D721Med (cell line): ENCODE measurements around the gene JMJD8.
"Not testable (repeated sequence)": the region's sequence is repeated elsewhere in the genome, so short reads cannot be mapped to it uniquely, and the experiment has no call there.

Experiments used
- DNase-seq: peaks from one replicate; pipeline ENCODE4 v3.0.0; 2011; ENCODE audit warnings: low spot score; ENCODE audit not compliant: insufficient read length
- FAIRE-seq: peaks from 2 replicates; lab custom pipeline; 2011; peaks lifted over from hg19 to GRCh38; lab: Jason Lieb, UNC
- CTCF ChIP-seq: IDR thresholded peaks from 2 replicates; pipeline ENCODE4 v1.5.1; 2012; ENCODE audit warnings: mild to moderate bottlenecking, control low read depth; ENCODE audit not compliant: insufficient read depth; ENCODE audit errors: missing control alignments

The JMJD8 gene

GRCh38 chr16:693766-694165, 9.6 kb upstream of the JMJD8 start:
- no peak for DNase-seq
- TF ChIP-seq CTCF = no peak
- FAIRE-seq = no peak

- TF ChIP-seq CTCF = no peak
- DNase-seq (no peak), FAIRE-seq (no peak)
These were observed 9.2 kb upstream of the JMJD8 start for GRCh38 chr16:693364-693763.

GRCh38 chr16:692356-693108, 8.4 kb upstream of the JMJD8 start:
- DNase-seq (no peak), FAIRE-seq (no peak)
- no peak for TF ChIP-seq CTCF

GRCh38 chr16:691242-691641, 7.1 kb upstream of the JMJD8 start:
- not testable (repeated sequence) for DNase-seq, FAIRE-seq

- no peak for FAIRE-seq
- DNase-seq = no peak
- TF ChIP-seq CTCF = no peak
These were observed 5.2 kb upstream of the JMJD8 start for GRCh38 chr16:689175-689897.

- DNase-seq (no peak), FAIRE-seq (no peak)
- TF ChIP-seq CTCF = no peak
These were observed 3.4 kb upstream of the JMJD8 start for GRCh38 chr16:687499-687898.

GRCh38 chr16:686459-687260, 2.5 kb upstream of the JMJD8 start:
- TF ChIP-seq CTCF = no peak
- no peak for DNase-seq
- no peak for FAIRE-seq
